Stimulated activated CD8-positive, alpha-beta memory T cell treated with anti-CD3 and anti-CD28 coated beads, Interleukin-2, amount 100 ng/mL, for 48 hours (primary cell): ENCODE data around the gene MAP3K13.
"Not testable (repeated sequence)": the region's sequence is repeated elsewhere in the genome, so short reads cannot be mapped to it uniquely, and the experiment has no call there.

Source experiments
- DNase-seq, 2 donors: peaks; one replicate each; pipeline ENCODE4 v3.0.0-alpha.2; 2020; ENCODE audit warnings: low read depth in 2 of 2

MAP3K13 gene

GRCh38 chr3:185341616-185342458 is 21.1 kb upstream of the MAP3K13 start:
- DNase-seq = no peak

GRCh38 chr3:185342459-185343174 is 20.3 kb upstream of the MAP3K13 start:
- no peak for DNase-seq

GRCh38 chr3:185347399-185347798 is 15.5 kb upstream of the MAP3K13 start:
- no peak for DNase-seq

GRCh38 chr3:185350841-185351240 is 12.1 kb upstream of the MAP3K13 start:
- DNase-seq = no peak

GRCh38 chr3:185351396-185351795 is 11.5 kb upstream of the MAP3K13 start:
- DNase-seq = no peak

- no peak for DNase-seq
These were observed 9.7 kb upstream of the MAP3K13 start for GRCh38 chr3:185353225-185353624.

- peak; percentile 37 to 64 for DNase-seq
These were observed 8.9 kb upstream of the MAP3K13 start for GRCh38 chr3:185353823-185354614.

- no peak for DNase-seq
These were observed 6.4 kb upstream of the MAP3K13 start for GRCh38 chr3:185356499-185356898.

GRCh38 chr3:185361920-185362319 is 1.0 kb upstream of the MAP3K13 start:
- no peak for DNase-seq

GRCh38 chr3:185363662-185364203 is 797 bp downstream of the MAP3K13 start:
- no peak for DNase-seq

- DNase-seq = no peak
These were observed 2.5 kb downstream of the MAP3K13 start for GRCh38 chr3:185365291-185366073.

- DNase-seq = no peak
These were observed 3.1 kb downstream of the MAP3K13 start for GRCh38 chr3:185366074-185366335.

GRCh38 chr3:185366913-185367312 is 4.0 kb downstream of the MAP3K13 start:
- no peak for DNase-seq

GRCh38 chr3:185370349-185370748 is 7.4 kb downstream of the MAP3K13 start:
- not testable (repeated sequence) for DNase-seq

GRCh38 chr3:185371306-185372074 is 8.6 kb downstream of the MAP3K13 start:
- DNase-seq = no peak

GRCh38 chr3:185381320-185382058 is 18.6 kb downstream of the MAP3K13 start:
- no peak for DNase-seq

GRCh38 chr3:185382154-185382553 is 19.2 kb downstream of the MAP3K13 start:
- DNase-seq = no peak

GRCh38 chr3:185386515-185386914 is 23.6 kb downstream of the MAP3K13 start:
- DNase-seq = not testable (repeated sequence)

GRCh38 chr3:185387646-185388045 is 24.7 kb downstream of the MAP3K13 start:
- no peak for DNase-seq

- no peak for DNase-seq
These were observed 30.1 kb downstream of the MAP3K13 start for GRCh38 chr3:185393055-185393454.
